Kidney epithelial cell (primary cell): ENCODE data around the gene H6PD. TPM values are rescaled to one million over a fixed set of nuclear protein-coding genes. Genes with fewer than 3 reads are reported as not detected.
"Not testable (repeated sequence)": the region's sequence is repeated elsewhere in the genome, so short reads cannot be mapped to it uniquely, and the experiment has no call there.

Experiments used
- DNase-seq: peaks from one replicate; pipeline ENCODE4 v3.0.0-alpha.2; 2010; ENCODE audit warnings: low read depth
- H3K27me3 ChIP-seq: 2 replicates; pipeline ENCODE4 v1.6.0; 2011; ENCODE audit warnings: low read length; ENCODE audit not compliant: control insufficient read depth, insufficient read depth
- H3K36me3 ChIP-seq: 2 replicates; pipeline ENCODE4 v1.5.1; 2011; ENCODE audit warnings: low read length; ENCODE audit not compliant: control insufficient read depth, insufficient read depth
- H3K4me3 ChIP-seq: 2 replicates; pipeline ENCODE4 v1.5.1; 2011; ENCODE audit warnings: low read depth, mild to moderate bottlenecking, control low read depth, low read length
- total RNA-seq: library from RNA; depleted of rRNA; stranded (reverse); fragments of >200 nt; gene quantifications from 2 replicates; pipeline ENCODE4 v1.2.3, GENCODE V29; 2015
- TF ChIP-seq, protein P1 (sequence below): IDR thresholded peaks from 2 replicates; pipeline ENCODE4 v1.5.1; 2011; ENCODE audit warnings: mild to moderate bottlenecking, moderate library complexity, low read length, control low read depth, inconsistent platforms; ENCODE audit not compliant: insufficient read depth, poor library complexity, severe bottlenecking

The H6PD gene
- total RNA-seq, 1 donor from 2014 or later, result 24.4 TPM

DNA sequence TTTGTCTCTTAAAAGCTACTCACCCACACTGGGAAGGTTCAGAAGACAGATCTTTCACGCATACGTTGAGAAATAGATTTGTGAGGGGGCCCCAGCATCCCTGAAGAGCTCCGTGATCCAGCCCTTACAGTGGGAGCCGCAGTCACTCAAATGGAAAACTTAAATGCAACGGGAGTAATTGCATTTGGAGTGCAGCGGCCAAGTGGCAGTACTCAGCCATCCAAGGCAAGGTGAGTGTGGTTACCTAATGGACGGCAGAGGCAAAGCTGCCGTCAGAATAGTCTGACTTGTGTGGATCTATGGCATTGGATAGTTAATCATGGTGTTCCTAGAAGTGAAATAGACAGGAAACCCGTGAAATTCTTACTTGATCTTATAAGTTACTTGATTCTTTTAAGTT, 63.3 kb downstream of the H6PD start:
- TF ChIP-seq, protein P1, sequence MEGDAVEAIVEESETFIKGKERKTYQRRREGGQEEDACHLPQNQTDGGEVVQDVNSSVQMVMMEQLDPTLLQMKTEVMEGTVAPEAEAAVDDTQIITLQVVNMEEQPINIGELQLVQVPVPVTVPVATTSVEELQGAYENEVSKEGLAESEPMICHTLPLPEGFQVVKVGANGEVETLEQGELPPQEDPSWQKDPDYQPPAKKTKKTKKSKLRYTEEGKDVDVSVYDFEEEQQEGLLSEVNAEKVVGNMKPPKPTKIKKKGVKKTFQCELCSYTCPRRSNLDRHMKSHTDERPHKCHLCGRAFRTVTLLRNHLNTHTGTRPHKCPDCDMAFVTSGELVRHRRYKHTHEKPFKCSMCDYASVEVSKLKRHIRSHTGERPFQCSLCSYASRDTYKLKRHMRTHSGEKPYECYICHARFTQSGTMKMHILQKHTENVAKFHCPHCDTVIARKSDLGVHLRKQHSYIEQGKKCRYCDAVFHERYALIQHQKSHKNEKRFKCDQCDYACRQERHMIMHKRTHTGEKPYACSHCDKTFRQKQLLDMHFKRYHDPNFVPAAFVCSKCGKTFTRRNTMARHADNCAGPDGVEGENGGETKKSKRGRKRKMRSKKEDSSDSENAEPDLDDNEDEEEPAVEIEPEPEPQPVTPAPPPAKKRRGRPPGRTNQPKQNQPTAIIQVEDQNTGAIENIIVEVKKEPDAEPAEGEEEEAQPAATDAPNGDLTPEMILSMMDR, result no peak
- DNase-seq, result no peak
- Histone ChIP-seq H3K27me3 (no peaks in the 10 kb centered on the region), H3K4me3 (no peak overlapping the region), H3K36me3 (no peaks in the 10 kb centered on the region)

DNA sequence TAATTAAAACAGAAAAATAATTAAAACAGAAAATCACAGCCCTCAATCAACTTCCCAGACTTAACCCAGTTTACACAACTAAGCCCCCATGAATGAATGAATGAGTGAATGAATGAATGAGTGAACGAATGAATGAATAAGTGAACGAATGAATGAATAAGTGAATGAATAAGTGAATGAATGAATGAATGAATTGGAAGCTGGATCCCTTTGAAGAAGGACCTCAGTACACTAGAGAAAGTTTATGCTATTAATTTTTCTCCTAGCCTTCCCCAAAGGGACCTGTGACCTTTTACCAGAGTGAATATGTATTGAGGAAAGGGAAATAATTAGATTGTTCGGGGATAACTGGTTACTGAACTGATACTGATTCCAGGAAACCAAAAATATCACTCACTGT, 63.7 kb downstream of the H6PD start:
- H3K27me3 ChIP-seq, result no peaks in the 10 kb centered on the region
- H3K36me3 ChIP-seq, result no peaks in the 10 kb centered on the region
- DNase-seq, result no peak
- H3K4me3 ChIP-seq, result no peak overlapping the region
- TF ChIP-seq, protein P1, result no peak

DNA sequence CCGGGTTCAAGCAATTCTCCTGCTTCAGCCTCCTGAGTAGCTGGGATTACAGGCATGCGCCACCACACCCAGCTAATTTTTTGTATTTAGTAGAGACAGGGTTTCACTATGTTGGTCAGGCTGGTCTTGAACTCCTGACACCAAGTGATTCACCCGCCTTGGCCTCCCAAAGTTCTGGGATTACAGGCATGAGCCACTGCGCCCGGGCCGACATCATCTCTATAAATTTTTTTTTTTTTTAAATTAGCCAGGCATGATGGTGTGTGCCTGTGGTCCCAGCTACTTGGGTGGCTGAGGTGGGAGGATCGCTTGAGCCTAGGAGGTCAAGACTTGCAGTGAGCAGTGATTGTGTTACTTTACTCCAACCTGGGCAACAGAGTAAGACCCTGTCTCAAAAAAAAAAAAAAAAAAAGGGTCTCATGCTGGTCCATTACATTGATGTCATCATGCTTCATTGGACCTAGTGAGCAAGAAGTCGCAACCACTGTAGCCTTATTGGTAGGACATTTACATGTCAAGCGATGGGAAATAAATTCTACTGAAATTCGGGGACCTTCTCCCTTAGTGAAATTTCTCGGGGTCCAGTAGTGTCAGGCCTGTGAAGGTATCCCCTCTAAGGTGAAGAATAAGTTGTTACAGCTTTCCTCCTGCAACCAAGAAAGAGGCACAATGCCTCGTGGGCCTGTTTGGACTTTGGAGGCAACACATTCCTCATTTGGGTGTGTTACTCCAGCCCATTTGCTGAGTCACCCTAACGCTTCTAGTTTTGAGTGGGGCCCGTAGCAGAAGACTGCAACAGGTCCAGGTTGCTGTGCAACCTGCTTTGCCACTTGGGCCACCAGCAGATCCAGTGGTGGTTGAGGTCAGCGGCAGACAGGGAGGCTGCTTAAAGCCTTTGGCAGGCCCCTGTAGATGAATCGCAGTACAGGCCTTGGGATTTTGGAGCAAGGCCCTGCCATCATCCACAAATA, 65.3 kb downstream of the H6PD start:
- not testable (repeated sequence) for H3K4me3 ChIP-seq, H3K27me3 ChIP-seq, H3K36me3 ChIP-seq, DNase-seq

DNA sequence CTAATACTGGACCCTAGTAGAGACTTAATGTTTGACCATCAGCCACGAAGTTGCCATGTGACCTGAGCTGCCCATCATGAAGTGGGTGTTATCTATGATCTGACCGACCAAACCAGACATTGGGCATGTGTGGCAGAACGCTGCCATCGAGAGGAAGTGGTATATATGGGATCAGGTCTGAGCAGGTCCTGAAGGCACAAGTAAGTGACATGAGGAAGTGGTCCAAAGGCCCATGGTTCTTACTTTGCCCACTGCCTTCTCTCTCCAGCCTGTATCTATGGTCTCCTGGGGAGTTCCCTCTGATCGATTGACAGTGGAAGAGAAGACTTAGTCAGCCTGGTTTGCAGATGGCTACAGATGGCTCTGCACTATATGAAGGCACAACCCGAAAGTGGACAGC, 66.0 kb downstream of the H6PD start:
- H3K4me3 ChIP-seq, result no peak overlapping the region
- no peak for DNase-seq
- no peaks in the 10 kb centered on the region for H3K27me3 ChIP-seq
- no peaks in the 10 kb centered on the region for H3K36me3 ChIP-seq
- TF ChIP-seq, protein P1, result no peak

DNA sequence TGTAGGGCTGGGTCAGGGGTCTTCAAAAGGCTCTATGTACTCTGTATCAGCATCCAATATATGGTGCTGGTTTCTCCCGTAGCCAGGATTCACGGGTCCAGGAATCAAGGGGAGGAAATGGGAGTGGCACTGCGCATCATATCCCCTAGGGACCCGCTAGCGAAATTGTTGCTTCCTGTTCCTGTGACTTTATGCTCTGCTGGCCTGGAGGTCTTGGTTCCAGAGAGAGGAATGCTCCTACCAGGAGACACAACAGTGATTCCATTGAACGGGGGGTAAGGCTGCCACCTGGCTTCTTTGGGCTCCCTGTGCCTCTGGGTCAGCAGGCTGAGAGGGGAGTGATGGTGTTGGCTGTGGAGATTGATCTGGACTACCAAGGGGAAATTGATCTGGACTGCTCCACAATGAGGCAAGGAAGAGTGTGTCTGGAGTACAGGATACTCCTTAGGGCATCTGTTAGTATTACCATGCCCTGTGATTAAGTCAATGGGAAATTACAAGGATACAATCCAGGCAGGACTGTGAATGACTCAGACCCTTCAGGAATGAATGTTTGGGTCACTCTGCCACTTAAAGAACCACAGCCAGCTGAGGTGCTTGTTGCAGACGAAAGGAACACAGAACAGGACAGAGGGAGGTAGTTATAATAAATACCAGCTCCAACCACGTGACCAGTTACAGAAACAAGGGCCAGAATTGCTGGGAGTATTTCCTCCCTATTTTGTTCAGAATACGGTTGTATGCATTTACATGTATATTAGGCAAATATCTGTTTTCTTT, 68.4 kb downstream of the H6PD start:
- no peaks in the 10 kb centered on the region for H3K27me3 ChIP-seq
- TF ChIP-seq, protein P1, result no peak
- H3K4me3 ChIP-seq, result no peak overlapping the region
- peak; percentile 97 for DNase-seq
- H3K36me3 ChIP-seq, result no peaks in the 10 kb centered on the region

DNA sequence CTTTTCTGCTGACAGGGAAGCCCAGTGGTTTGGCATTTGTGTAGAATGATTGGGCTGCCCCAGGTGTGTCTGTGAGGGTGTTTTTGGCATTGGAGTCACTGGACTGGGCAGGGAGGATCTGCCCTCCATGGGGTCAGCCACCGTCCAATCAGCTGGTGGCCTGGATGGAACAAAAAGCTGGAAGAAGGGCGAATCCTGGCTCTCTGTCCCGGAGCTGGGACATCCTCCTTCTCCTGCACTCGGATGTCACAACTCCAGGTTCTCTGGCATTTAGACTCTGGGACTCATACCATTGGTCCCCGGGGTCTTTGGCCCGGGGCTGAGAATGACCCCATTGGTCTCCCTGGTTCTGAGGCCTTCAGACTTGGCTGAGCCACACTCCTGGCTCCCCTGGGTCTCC, 69.3 kb downstream of the H6PD start:
- DNase-seq, result no peak
- no peaks in the 10 kb centered on the region for H3K36me3 ChIP-seq
- TF ChIP-seq, protein P1, result no peak
- H3K27me3 ChIP-seq, result no peaks in the 10 kb centered on the region
- H3K4me3 ChIP-seq, result no peak overlapping the region
